C4-2B (cell line): ENCODE data around the gene MAP3K20.

Source experiments
- H3K27ac ChIP-seq: fragments of 450-650 bp; 2 replicates; pipeline ENCODE4 v1.5.1; 2017
- ZFX ChIP-seq: fragments of 450-650 bp; IDR thresholded peaks from 2 replicates; pipeline ENCODE4 v1.6.1; 2017
- TF ChIP-seq, protein P1 (sequence below): fragments of 450-650 bp; conservative IDR thresholded peaks from 2 replicates; pipeline ENCODE4 v1.5.1; 2017; ENCODE audit warnings: mild to moderate bottlenecking

The MAP3K20 gene

DNA sequence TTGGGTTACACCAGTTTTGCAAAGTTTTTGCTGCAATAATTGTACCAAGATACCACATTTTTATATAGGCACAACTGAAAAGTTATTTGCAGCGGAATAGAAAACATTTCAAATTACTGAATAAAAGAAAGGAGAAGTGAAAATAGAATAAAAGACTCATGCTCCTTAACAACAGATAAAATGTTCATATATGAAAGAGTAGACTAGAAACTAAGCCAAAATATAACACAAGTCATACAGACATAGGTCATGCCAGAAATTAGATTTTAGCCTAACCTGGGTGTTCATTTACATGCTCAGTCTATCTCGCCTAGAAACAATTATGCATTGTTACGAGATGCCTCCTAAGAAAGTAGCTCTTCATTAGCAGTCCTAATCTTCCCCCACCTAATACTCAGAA lies 16.4 kb upstream of the MAP3K20 start:
- H3K27ac ChIP-seq, result no peak overlapping the region
- TF ChIP-seq ZFX, result no peak
- TF ChIP-seq, protein P1, sequence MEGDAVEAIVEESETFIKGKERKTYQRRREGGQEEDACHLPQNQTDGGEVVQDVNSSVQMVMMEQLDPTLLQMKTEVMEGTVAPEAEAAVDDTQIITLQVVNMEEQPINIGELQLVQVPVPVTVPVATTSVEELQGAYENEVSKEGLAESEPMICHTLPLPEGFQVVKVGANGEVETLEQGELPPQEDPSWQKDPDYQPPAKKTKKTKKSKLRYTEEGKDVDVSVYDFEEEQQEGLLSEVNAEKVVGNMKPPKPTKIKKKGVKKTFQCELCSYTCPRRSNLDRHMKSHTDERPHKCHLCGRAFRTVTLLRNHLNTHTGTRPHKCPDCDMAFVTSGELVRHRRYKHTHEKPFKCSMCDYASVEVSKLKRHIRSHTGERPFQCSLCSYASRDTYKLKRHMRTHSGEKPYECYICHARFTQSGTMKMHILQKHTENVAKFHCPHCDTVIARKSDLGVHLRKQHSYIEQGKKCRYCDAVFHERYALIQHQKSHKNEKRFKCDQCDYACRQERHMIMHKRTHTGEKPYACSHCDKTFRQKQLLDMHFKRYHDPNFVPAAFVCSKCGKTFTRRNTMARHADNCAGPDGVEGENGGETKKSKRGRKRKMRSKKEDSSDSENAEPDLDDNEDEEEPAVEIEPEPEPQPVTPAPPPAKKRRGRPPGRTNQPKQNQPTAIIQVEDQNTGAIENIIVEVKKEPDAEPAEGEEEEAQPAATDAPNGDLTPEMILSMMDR, result no peak

DNA sequence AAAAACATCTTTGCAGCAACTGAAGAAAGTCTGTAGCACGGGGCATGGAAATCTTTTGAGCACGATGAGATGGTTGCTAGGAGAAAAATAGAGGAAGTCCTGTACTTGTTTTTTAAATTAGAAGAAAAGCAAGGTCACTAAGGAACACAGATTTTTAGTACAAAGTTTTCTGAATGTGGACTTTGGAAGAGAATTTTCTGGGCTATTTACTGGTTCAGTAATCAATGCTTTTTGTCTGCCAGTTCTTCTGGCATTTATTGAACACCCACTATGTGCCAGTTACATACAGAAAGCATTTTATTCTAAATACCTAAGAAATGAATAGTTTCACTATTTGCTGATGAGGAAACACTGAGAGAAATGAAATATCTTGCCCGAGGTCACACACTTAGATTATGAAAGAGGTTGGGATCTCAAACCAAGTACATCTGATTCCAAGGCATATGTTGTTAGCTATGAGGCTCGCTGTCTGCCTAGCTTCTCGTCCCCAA lies 15.6 kb upstream of the MAP3K20 start:
- TF ChIP-seq, protein P1, result no peak
- TF ChIP-seq ZFX, result no peak
- H3K27ac ChIP-seq, result no peak overlapping the region

DNA sequence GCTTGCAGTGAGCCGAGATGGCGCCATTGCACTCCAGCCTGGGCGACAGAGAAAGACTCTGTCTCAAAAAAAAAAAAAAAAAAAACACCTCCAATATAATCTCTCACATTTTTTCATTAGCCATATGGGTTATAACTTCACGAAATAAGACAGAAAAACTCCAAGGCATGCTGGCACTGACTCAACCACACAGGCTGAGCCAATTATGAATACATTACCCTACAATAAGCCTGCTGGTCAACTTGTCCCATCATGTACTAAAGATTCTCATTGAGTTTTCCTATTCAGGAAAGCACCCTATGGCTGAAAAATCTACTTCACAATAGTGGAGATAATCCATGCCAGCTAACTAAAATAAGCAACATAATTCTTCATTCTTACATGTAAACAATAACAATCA lies 12.8 kb upstream of the MAP3K20 start:
- no peak overlapping the region for H3K27ac ChIP-seq
- TF ChIP-seq, protein P1, result no peak
- TF ChIP-seq ZFX, result no peak

DNA sequence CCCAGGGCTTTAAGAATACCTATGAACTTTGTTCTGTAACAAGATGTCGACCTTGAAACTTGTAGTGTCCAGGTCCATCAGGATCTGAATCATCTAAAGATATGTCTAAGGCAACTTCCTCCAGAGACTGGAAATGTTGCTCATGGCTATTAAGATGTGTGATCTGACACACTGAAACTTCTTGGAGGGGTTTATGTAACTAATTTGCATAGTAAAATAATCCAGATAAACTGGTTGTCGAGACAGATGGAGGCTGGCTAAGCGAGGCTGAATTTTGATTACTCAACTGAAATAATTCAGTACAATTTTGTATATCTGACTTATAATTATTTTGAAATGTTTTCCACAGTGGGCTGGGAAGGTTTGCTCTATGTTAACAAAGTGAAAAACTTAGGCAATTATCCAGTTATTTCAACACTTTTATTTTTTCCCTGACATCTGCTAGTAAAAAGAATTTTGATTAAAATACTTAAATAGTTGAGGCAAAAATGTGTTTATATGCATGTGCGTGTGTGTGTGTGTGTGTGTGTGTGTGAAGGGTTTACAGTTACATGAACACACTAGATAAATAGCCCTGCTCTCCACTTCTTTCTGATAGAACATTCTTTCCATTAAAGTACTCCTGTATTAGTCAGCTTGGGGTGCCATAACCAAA lies 11.4 kb upstream of the MAP3K20 start:
- H3K27ac ChIP-seq, result no peak overlapping the region
- TF ChIP-seq, protein P1, result no peak
- TF ChIP-seq ZFX, result no peak

DNA sequence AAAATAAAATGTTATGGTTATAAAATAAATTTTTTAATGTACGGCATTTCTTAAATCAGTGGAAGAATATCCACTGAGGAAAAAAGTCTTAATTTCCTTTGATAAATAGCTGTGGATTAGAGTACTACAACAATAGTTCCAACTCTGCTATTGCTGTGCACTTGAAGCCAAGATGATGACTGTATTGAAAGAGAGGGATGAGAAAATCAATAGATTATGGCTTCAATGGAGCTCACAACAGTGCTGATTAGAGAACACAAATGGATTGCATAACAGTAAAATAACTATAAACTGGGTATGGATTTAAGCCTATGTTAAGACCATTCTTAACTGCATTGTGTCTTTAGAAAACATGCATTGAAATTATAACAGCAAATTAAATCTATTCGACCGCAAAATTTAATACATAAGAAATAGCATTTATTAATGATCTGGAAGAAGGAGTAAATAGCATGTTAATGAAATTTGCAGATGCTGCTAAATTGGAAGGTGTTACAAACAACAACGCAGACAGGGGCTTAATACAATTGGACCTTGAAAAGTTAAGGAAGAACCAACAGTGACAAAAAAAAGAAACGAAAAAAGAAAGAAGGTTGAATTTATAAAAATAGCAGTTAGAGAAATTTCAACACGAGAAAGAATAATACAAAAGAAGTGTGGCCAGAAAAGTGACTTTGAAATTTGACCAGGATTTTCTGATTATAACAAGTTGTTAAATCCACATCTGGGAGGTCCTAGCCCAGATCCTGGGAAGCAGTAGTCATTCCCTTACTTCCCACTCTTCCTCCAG lies 8.6 kb upstream of the MAP3K20 start:
- H3K27ac ChIP-seq, result no peak overlapping the region
- no peak for TF ChIP-seq ZFX
- TF ChIP-seq, protein P1, result no peak

DNA sequence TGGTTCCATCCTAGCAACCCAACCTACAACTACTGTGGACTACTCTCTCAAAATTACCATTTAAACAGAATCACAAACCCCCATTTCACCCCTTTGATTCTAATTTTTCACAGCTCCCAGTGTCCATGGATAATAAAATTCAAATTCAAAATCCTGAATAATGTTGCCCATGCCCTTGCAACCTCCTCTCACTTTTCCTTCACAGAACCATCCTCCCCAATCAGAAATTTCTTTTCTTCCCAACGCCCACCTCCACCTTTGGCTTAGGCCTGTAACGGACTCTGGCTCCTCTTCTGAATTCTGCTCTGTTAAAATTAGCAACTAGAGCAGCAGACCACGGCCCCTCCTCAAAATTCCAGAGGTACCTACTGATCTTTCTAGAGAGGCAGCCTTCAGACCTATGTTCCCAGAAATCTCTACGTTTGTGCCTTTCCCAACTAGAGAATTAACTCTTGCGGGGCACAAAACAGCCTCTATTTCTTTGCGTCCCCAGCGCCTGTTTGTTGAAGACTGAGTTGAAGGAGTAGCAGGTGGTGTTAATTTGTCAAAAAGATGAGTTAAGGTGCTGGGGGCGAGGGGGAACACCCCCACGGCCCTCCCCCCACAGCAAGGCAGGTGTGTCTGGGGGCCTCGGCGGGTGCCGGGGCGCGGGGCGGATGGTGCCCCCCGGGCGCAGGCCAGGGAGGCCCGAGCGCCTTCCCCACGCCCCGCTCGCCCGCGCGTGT lies 428 bp upstream of the MAP3K20 start:
- H3K27ac ChIP-seq, result peak overlapping the region; percentile 70
- TF ChIP-seq, protein P1, result no peak
- no peak for TF ChIP-seq ZFX
